GDM1 (cell line): ENCODE results near the gene ATG7.

Experiments
- DNase-seq: peaks from one replicate; lab custom pipeline; 2025; lab: John Stamatoyannopoulos, UW

Gene ATG7

DNA sequence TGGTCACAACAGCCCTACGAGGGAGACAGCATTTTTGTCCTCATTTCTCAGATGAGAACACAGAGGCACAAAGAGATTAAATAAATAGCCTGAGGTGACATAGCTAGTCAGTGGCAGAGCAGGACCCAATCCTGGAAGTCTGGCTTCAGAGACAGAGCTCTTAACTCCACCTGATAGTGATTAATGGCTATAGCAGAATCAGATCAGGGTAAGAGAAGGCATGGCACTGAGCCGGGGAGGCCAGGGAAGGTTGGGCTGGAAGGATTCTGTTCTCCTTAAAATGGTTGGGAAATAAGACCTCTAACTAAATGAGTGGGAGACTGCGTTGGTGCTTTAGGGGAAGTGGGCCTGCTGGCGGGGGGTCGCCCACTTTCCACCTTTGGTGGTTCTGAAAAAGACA lies 267.0 kb downstream of the ATG7 start:
- no peak for DNase-seq

DNA sequence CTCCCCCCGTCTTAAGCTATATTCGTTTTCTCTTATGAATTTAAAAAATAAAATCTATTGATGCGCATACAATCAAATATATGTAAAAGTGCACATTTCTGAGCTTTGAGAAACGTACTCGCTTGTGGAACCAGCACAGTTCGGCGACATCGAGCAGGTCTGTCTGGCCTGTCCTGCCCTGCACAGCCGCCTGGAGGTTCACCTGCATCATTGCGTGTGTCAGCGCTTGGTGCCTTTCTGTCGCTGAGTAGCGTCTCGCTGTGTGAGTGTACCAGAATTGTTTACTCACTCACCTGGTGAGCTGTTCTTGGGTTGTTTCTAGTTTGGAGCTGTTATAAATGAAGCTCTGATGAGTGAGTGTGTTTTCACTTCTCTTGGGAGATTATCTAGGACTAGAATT lies 267.5 kb downstream of the ATG7 start:
- DNase-seq, result no peak

DNA sequence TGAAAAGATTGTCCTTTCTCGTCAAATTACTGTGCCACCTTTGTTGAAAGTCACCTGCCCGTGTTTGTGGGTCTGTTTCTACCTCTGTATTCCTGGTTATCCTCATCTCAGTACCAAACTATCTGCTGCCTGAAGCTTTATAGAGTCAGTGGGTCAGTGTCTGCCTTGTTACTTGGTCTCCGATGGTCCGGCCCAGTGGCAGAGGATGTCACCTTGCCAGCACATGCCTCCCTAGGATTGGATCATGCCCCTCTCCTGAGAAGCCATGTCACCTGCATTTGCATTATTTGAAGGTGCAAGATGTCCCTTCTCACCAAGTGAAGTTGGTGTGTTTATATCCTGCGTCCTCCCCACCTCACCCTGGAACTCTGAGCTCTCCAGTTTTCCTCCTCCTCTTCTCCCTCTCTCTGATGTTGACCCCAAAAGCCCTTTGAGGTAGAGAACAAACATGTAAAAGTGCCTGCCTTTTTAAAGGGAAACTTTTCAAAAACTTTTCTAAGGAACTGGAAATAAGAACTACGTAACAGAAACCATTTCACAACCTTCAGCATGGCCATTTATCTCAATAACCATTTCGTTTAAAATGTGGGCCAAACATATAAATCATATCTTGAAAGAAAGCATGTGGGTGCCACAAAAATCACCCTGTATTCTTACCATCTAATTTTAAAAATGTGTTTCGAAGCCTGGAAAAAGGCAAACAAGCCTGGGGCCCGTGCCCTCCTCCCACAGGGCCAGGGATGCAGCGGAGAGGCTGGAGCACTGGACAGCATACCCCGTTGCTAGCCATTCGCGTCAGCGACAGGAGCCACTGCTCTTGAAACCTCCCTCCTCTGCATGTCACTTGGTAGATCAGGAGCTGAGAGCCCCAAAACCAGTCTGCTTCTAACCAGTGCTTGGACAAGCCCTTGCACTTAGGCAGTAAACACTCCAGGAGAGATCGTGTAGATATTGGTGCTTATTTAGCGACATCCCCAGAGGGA lies 269.4 kb downstream of the ATG7 start:
- DNase-seq, result no peak

DNA sequence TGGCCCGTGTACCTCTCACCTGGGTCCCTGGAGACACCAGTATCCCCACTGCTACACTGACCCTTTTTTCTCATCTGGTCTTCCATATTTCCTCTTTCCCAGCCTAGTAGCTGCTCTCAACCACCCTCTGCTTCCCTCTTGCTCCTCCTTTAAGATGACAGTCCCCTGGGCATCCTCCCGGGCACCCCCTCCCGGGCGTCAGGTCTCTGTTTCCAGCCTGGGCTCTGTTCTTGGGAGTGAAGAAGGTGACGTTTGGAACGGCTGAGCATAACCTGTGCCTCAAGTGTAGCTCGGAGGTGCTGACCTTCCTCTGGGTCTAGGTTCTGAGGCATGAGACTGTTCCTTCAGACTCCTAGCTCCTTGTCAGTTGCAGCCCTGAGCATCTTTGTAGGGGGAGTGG lies 270.4 kb downstream of the ATG7 start:
- DNase-seq, result no peak

DNA sequence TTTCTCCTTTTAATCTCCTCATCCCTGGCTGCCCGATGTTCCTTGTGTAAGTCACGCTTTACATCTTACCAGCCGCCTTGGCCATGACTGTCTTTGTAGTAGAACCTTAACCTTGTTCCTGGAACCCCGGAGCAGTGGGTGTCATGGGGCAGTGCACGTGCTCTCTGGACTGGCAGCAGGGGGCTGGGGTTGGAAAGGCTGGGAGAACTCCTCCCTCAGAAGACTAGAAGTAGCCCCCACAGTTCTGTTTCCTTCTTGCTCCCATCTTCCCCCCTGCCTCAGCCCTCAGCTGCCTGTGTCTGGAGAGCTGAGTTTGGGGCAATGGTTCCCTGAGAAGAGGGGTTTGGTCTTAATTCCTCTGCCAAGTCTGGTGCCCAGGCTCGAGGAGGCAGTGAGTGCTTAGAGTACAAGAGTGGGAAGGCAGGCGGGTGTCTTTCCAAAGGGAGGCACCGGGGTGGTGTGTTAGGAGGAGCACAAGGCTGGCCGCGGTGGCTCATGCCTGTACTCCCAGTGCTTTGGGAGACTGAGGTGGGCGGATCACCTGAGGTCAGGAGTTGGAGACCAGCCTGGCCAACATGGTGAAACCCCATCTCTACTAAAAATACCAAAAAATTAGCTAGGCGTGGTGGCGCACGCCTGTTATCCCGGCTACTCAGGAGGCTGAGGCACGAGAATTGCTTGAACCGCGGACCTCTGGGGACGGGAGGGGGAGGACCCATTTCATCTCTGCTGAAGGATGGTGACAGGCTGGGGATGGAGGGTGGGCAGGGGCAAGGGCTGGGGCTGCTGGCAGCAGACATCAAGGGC lies 271.1 kb downstream of the ATG7 start:
- DNase-seq, result no peak

DNA sequence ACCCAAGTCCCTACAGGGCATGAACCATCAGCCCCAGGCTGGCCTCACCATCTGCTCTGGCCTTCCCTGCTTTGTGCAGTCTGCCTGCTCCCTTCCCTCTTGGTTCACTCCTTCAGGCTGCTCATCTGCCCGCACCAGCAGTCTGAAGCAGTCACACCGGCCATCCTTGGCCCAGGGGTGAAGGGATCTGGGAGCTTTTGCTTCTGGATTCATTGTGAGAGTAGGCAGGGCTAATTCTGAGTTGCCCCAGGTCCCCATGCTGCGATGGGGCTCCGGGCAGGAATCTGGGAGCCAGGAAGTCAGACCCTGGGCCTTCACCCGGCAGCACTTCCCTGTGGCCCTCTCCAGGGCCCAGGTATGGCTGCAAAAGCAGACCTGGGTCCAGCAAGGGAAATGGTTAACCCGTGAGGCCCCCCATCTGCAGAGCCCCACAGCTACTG lies 271.8 kb downstream of the ATG7 start:
- DNase-seq, result no peak

DNA sequence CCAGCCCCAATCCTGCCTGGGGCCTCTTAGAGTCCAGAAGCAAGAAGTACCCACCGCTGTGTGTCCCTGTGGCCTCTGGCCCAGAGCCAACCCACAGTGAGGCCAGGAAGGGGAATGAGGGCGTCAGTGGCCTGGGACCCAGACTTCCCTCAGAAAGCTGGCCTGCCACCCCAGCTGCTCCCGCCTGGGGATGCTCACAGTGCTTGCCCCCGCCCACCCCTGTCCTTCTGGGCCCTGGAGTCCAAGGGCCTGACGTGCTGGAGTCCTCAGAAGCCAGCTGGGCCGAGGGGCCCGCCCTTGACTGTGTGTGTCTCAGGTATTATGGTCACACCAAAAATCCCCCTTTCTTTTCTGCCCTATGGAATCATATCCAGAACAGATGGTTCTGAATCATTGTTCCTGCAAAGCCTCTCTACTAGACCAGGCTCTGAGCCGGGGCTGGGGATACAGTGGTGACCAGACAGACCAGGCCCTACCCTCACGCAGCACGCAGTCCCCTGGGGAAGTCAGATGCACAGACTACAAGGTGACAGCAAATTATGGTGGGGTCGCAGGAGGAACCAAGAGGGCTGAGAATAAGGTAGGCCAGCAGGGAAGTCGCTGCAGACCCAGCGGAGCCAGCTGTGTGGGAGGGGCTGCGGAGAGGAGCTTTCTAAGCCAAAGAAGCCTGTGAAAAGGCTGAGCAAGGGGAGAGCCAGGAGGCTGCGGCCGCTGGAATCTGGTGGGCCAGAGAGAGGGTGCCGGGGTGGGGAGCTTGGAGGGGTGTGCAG lies 272.4 kb downstream of the ATG7 start:
- no peak for DNase-seq

DNA sequence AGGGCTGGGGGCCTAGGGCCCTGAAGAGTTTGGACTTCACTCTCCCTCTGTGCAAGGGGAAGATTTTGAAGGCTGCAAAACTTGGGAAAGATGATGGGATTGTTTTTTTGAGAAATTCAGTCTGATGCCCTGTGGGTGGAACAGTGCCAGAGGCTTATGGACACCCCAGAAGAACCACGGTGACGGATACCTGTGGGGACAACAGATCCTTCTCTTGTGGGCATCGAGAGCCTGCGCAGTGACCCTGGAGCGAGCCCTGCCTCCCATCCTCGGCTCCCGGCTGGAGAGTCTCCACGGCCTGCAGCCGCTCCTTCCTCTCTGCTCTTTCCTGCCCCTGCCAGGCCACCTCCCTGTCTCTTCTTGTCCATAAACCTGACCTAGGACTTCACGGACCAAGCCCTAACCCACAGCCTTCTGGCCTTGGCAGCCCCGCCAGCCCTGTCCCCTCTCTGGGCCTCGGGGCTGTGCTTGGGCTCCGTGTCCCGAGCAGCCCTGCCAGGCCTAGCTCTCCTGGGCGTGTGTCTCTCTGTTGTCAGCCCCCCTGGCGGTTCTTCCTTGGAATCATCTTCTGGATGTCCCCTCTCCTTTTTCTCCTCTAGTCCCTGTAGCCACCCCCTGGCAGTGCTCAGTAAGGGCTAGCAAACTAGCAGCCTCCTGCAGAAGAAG lies 273.1 kb downstream of the ATG7 start:
- no peak for DNase-seq

DNA sequence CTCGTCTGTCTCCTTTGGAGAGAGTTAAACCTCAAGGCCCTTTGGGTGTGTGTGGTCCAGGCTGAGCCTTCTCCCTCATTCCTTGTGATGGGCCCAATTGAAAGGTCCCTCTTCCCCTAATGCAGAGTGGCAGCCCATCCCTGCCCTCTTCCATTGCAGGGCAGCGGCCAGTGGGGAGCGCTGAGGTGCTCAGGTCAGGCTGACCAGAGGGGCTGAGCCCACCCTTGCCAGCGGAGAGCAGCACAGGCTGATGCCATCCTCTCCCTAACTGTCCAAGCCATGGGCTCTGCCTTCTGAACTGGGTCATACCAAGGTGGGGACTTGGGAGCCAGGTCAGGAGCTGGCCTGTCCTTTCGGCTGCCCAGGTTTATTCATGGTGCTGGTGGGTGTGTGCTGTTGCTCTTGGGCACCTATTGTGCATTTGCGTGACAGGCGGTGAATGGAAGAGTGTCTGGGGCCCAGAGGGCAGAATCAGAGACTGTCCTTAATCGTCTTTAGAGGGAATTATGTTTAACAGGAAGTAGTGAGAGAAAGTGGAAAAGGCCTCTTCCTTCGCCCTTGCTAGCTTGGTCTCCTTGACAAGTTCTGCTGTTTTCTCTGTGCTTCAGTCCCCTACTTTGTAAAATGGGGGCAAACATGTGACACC lies 274.6 kb downstream of the ATG7 start:
- no peak for DNase-seq

DNA sequence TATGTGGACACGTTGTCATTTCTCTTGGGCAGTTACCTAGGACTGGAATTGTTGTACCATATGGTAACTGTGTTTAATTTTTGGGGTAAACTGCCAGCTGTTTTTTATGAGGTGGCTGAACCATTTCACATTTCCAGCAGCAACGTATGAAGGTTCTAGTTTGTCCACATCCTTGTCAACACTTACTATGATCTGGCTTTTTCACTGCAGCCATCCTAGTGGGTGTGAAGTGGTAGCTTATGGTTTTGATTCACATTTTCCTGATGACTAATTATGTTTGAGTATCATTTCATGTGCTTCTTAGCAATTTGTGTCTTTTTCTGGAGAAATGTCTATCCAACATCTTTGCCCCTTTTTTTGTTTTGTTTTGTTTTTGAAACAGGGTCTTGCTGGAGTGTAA lies 275.3 kb downstream of the ATG7 start:
- no peak for DNase-seq

DNA sequence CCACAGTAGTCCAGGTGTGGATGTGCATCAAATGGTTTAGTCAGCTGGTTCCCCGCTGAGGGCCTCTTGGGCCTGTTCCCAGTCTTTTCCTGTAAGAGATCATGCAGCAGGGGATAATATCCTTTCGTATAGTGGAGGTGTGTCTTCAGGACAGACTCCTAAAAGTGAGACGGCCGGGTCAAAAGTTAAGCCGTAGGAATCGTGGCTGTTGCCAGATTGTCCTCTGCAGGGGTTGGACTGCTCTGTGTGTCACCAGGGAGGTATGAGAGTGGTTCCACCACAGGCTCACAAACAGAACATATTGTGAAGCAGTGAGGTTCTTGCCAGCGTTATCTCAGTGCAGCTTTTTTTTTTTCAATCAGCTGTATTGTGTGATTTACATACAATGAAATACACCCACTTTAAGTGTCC lies 276.5 kb downstream of the ATG7 start:
- no peak for DNase-seq

DNA sequence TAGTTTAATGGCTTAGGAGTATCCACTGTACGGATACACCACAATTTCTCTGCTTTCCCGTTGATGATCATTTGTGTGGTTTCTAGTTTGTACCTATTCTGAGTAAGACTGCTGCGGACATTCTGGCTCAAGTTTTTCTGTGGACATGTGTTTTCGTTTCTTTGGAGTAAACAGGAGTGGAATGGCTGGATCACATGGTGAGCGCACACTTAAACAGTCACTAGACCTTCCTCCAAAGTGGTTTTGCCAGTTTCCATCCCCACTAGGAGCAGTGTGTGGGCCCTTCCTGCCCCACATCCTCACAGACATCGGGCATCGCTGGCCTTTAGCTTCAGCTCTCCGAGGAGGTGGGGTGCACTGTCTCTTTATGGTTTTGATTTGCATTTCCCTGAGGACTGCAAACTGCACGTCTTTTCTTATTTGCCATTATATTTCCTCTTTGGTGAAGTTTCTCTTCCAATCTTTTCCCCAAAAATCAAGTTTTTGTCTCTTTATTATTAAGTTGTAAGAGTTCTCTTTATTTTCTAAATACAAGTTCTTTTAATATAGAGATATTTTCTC lies 277.5 kb downstream of the ATG7 start:
- no peak for DNase-seq

DNA sequence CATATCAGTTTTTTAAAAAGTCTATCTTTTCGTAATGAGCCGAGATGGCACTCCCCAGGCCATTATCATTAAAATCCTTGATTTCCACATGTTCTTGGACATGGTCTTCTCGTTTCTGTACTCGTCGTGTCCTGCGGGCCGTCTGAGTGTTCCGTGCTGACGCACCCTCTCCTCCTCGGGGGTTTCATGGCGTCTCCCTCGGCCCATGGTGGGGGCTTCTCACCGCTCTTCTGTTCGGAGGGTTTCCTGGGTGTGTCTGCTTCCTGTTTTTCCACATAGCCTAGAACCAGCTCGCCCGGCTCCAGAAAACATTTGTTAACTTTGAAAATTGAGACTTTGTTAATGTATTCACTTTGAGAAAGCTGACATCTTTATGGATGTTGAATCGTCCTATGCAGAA lies 278.8 kb downstream of the ATG7 start:
- DNase-seq, result no peak

DNA sequence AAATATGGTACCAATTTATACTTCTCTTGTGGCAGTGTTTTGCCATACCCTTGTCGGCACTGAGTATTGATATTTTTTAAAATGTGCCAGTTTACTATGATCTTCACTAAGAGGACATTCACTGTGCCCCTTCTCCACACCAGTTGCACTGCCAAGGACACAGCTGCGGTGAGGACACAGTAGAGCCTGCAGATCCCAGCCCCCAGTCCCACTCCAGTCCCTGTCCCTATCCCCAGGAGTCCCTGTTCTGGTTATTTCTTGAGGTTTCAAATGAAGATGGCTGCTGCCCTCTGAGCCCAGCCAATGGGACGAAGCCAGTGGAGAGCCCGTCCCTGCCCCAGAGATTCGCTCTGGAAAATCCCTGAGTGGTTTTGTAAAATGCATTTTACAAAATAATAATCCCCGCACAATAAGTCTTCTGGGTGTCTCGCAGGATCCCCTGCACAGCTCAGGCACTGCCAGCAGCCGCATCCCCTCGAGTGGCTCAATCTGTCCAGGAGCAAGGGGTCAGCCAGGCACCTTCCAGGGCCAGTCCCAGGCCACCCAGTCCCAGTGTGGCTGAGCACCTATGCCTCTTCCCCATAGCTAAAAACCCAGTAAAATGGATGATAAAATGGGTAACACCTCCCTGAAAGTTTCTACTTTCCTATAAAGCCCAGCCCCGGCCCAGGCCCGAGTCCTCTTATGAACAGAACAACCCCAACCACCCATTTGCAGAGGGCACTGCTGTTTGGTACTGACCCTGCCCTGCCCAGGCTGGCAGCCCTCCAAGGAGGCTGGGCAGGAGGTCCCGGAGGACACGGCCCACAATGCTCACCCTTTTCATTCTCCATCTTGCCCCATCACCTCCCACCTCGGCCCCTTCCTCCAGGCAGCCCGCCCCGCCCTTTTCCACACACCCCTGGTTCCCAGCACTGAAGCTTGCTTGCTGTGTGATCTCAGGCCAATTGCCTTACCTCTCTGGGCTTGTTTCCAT lies 280.4 kb downstream of the ATG7 start:
- DNase-seq, result no peak

DNA sequence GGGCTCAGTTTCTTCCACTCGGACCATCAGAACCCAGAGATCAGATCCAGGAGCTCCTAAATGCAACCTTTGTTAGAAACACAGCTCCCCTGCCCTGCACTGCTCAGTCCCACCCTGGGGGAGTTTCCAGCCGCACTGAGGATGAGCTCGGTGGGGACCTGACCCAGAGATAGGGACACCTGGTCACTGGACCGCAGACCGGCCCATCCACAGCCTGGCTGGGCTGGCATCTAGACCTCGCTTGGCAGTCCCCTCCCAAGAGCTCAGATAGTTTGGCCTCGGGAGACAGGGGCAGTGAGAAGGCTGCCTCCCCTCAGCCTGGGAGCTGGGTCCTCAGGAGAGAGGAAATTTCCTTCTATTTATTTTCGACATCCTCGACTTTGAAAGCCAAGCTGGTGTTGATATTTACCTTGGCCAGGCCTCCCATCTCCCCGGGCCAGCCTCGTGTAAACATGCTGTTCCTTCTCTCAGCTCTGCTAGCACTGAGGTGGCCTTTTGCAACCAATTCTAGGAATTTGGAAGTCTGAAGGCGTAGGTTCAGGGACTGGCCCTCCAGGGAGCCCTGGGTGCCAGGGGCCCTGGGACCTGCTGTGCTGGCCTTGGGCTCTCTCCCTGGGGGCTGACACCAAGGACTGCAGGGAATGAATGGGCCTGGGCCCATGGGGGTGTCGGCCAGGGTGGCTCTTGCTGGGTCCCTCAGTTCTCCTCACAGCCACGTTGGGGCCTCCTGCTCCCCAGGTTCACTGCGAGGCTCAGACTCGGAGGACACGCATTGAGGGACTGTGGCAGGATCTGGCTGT lies 281.4 kb downstream of the ATG7 start:
- DNase-seq, result no peak

DNA sequence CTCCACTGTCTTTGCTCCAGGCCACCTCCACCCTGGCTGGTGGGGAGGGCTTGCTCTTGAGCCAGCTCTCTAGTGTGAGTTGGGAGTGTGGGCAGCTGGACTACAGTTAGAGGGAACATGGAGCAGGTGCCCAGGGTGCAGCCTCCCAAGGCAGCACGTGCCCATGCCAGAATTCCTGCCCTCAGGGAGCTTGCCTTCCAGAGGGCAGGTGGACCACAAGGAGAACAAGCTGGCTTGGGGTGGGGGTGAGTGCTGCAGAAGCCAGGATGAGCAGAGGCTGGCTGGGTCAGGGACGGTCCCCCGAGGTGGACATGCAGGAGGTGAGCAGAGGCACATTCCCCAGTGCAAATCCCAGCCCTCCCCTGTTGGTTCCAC lies 282.0 kb downstream of the ATG7 start:
- DNase-seq, result no peak

DNA sequence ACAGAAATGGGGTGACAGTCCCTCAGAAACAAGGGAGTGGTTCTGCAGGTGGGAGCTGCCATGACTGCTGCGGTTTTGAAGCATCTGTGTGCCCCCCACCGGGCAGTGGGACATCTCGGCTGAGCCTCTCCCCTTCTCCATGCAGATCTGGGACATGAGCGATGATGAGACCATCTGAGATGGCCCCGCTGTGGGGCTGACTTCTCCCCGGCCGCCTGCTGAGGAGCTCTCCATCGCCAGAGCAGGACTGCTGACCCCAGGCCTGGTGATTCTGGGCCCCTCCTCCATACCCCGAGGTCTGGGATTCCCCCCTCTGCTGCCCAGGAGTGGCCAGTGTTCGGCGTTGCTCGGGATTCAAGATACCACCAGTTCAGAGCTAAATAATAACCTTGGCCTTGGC lies 282.5 kb downstream of the ATG7 start:
- DNase-seq, result no peak

DNA sequence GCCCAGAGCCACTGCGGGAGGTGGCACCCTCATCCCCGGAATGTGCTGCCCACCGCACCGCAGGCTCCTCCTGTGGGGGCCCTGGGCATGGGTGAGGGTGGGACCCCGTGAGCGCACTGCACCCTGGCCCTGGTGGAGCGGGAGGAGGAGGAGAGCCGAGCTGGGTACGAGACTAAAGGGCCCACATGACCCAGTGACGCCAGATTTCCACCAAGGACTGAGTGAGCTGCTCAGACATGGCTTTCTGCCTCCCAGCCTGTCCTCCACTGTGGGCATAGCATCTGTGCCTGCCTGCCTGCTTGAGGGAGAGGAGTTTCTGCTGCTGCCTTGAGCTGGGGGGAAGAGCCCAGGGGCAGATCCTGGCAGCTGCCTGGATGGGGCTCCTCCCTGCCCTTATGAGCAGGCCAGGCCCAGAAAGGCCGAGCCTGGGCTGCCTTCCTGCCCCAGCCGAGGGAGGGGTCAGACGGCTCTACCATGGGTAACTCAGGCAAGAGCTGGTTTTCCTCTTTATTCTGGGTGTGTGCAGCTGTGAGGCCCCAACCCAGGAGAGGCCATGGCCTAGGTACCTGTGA lies 283.1 kb downstream of the ATG7 start:
- no peak for DNase-seq
